ENCODE measurements around the gene SCOC. TPM values are rescaled to one million over a fixed set of nuclear protein-coding genes. Genes with fewer than 3 reads are reported as not detected.

Gene SCOC
- total RNA-seq, 1 experiment from 2014 or later: 85.9 TPM

- DNase-seq (ENCODE audit: low read depth): peak; percentile 82
- in situ Hi-C loops (cut with HindIII; ENCODE audit: low pct_unique_long_range_greater_than_20kb, low sequenced_read_pairs): no loop called here
Observed at GRCh38 chr4:140427106-140427918, 53.9 kb downstream of the SCOC start, which contains the start of gene CLGN. CLGN (minus strand) TSS chr4:140427648; CDS start chr4:140413078, 14,570 bp downstream.

GRCh38 chr4:140427919-140428471, 54.5 kb downstream of the SCOC start:
- in situ Hi-C loops (cut with HindIII; ENCODE audit: low pct_unique_long_range_greater_than_20kb, low sequenced_read_pairs): no loop called here
- DNase-seq (ENCODE audit: low read depth): no peak

Other genes starting within 250 kb of the SCOC start
- 0.20 and 0.61 TPM in 2 replicates for gene MAML3, start 219.5 kb upstream of the SCOC start, total RNA-seq (2014; rRNA removed; shearing (Covaris generic); ENCODE audit: low replicate concordance)
- 14.0 and 17.2 TPM in 2 replicates for gene CLGN, start 54.0 kb downstream of the SCOC start, total RNA-seq (2014; rRNA removed; shearing (Covaris generic); ENCODE audit: low replicate concordance)
- gene MGAT4D, start 124.6 kb downstream of the SCOC start, total RNA-seq (2014; rRNA removed; shearing (Covaris generic); ENCODE audit: low replicate concordance): not detected in 2 replicates
- gene ELMOD2, start 150.5 kb downstream of the SCOC start, total RNA-seq (2014; rRNA removed; shearing (Covaris generic); ENCODE audit: low replicate concordance): 13.1 and 41.8 TPM in 2 replicates
- not detected in 2 replicates for gene UCP1, start 195.3 kb downstream of the SCOC start, total RNA-seq (2014; rRNA removed; shearing (Covaris generic); ENCODE audit: low replicate concordance)

Measured in Caki2 (cell line).